GM12878 (cell line): ENCODE measurements around the gene DCDC1. TPM values are rescaled to one million over a fixed set of nuclear protein-coding genes. Genes with fewer than 3 reads are reported as not detected.

Source experiments
- ATAC-seq: fragments of 200-7000 bp; cut with Tn5 transposase; 3 replicates; pipeline ENCODE4 v1.9.1; 2020; ENCODE audit warnings: mild to moderate bottlenecking, moderate library complexity
- BruUV-seq: library from RNA; stranded (reverse); fragments of 400-500 nt; replicated peaks from 2 replicates; lab custom pipeline; 2021; lab: Mats Ljungman, UMichigan
- CTCF ChIA-PET: fragments of 300-600 bp; sonication (Branson Sonifier 250); formaldehyde crosslinking; extraction: SDS; loops from one replicate; lab custom pipeline; 2021; ENCODE audit warnings: inconsistent platforms; lab: Yijun Ruan, JAX
- POLR2A ChIA-PET: fragments of 350-600 bp; formaldehyde crosslinking; extraction: SDS; loops from one replicate; lab custom pipeline; 2021; ENCODE audit warnings: inconsistent platforms; lab: Charles Lee
- RAD21 ChIA-PET: fragments of 300-600 bp; sonication (Branson Sonifier 250); formaldehyde crosslinking; loops from one replicate; lab custom pipeline; 2023; ENCODE audit warnings: antibody characterized with exemption; ENCODE audit not compliant: unreplicated experiment; lab: Charles Lee
- SMC1A ChIA-PET: fragments of 300-600 bp; sonication (Branson Sonifier 250); formaldehyde crosslinking; loops from one replicate; lab custom pipeline; 2023; ENCODE audit not compliant: unreplicated experiment, uncharacterized antibody; lab: Charles Lee
- DNase-seq: peaks from one replicate; pipeline ENCODE4 v3.0.0-alpha.2; 2011; ENCODE audit warnings: low read depth, low spot score
- FAIRE-seq: peaks from 3 replicates; lab custom pipeline; 2011; peaks lifted over from hg19 to GRCh38; lab: Jason Lieb, UNC
- H2AFZ ChIP-seq: 2 replicates; pipeline ENCODE4 v1.6.0; 2011; ENCODE audit warnings: low read depth, low read length, control low read depth; ENCODE audit not compliant: control insufficient read depth
- H3K27ac ChIP-seq: 2 replicates; pipeline ENCODE4 v1.5.1; 2011; ENCODE audit warnings: control low read depth; ENCODE audit not compliant: control insufficient read depth, insufficient read depth
- H3K27me3 ChIP-seq, 2 experiments: replicated peaks in 1 of 2; 2 replicates each; pipeline versions ENCODE4 v1.6.0 to v1.6.1; 2011; ENCODE audit warnings: low read length in 1 of 2; ENCODE audit not compliant: control insufficient read depth in 2 of 2, insufficient read depth in 2 of 2
- H3K36me3 ChIP-seq, 2 experiments: 2 replicates each; pipeline ENCODE4 v1.5.1; 2011; ENCODE audit warnings: low read length in 1 of 2; ENCODE audit not compliant: control insufficient read depth in 2 of 2, insufficient read depth in 2 of 2
- H3K4me1 ChIP-seq: 2 replicates; pipeline ENCODE4 v1.6.1; 2011; ENCODE audit warnings: mild to moderate bottlenecking, low read length, moderate library complexity, mixed read lengths; ENCODE audit not compliant: control insufficient read depth, insufficient read depth
- H3K4me2 ChIP-seq: 2 replicates; pipeline ENCODE4 v1.6.0; 2011; ENCODE audit warnings: control low read depth; ENCODE audit not compliant: control insufficient read depth, insufficient read depth
- H3K4me3 ChIP-seq: fragments of 200-600 bp; sonication (generic); 2 replicates; pipeline ENCODE4 v1.5.1; 2016
- H3K79me2 ChIP-seq: 2 replicates; pipeline ENCODE4 v1.6.0; 2011; ENCODE audit warnings: low read length; ENCODE audit not compliant: control insufficient read depth, insufficient read depth
- H3K9ac ChIP-seq: 2 replicates; pipeline ENCODE4 v1.8.0; 2011; ENCODE audit warnings: low read length, control low read depth, mixed read lengths; ENCODE audit not compliant: control insufficient read depth, insufficient read depth
- H3K9me3 ChIP-seq: replicated peaks from 3 replicates; pipeline ENCODE4 v1.5.1; 2011; ENCODE audit warnings: mild to moderate bottlenecking, low read length; ENCODE audit not compliant: control insufficient read depth, insufficient read depth
- H4K20me1 ChIP-seq: 2 replicates; pipeline ENCODE4 v1.6.0; 2011; ENCODE audit not compliant: control insufficient read depth, insufficient read depth
- WGBS: methylation state at CpG from one replicate; pipeline ENCODE4 v1.1.6; 2016; ENCODE audit warnings: low lambda C conversion rate; ENCODE audit not compliant: insufficient replicate concordance, insufficient coverage; ENCODE audit errors: missing lambda C conversion rate; 5-methylcytosine and 5-hydroxymethylcytosine counted together
- in situ Hi-C: fragments of 300-500 bp; cut with MboI; formaldehyde crosslinking; loops from 9 replicates; pipeline ENCODE4 v1.14.3; 2018; ENCODE audit warnings: mixed read lengths
- intact Hi-C: fragments of 100-400 bp; cut with micrococcal nuclease; formaldehyde crosslinking; loops from one replicate; pipeline ENCODE4 v1.14.2; 2022; ENCODE audit not compliant: unreplicated experiment
- polyA plus RNA-seq, 11 experiments: library from polyadenylated mRNA; depleted of rRNA in 4 of 11; unstranded in 6 of 11; stranded (reverse) in 5 of 11; fragments of >200 nt; fragmentation: Nextera tagmentation in 4 of 11; fragmentation: Illumina TruSeq in 1 of 11; extraction: Ambion mirVana in 4 of 11; extraction: Trizol in 1 of 11; gene quantifications; 1 replicate in 1 of 11; 2 replicates in 10 of 11; pipeline versions ENCODE4 v1.2.1 to v1.2.3, GENCODE V29; 2011 to 2016; ENCODE audit warnings: inconsistent platforms in 2 of 11, missing spikeins in 2 of 11, low read depth in 1 of 11
- total RNA-seq, 4 experiments: library from RNA; depleted of rRNA in 3 of 4; stranded (reverse); fragments of >200 nt in 3 of 4; fragmentation: Illumina TruSeq in 1 of 4; extraction: Trizol in 1 of 4; gene quantifications; 2 replicates each; pipeline versions ENCODE4 v1.2.1 to v1.2.3, GENCODE V29; 2013 to 2021
- TF ChIP-seq, protein P1 (sequence below): fragments of 450-650 bp; IDR thresholded peaks from 2 replicates; pipeline ENCODE4 v1.6.1; 2017; ENCODE audit warnings: borderline replicate concordance

DCDC1 gene
- total and polyA plus RNA-seq, 10 of the 15 experiments (the other 5 are each of a cell fraction or from before 2014, with no cell fraction given), result not detected

DNA sequence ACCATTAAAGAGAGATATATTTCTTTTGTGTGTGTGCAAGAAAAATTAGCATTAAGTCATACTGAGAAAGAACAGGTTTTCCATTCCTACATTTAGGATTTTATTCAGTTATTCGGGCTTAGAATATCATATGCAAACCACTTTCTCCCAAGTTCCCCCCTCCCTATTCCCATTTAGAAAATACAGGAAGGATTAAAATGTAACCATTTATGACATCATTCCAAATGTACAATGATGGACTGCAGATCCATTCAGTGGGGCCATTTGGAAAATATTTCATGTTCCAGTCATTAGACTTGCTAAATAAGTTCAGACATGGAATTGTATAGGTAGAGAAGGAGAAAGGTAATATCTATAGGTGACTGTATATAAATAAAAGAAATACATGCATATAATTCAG lies 554.8 kb downstream of the DCDC1 start:
- BruUV-seq, result no TSS peak

More for the DNA sequence above, 554.8 kb downstream of the DCDC1 start:
- Histone ChIP-seq H3K4me2 (no peak overlapping the region), H3K36me3 (no peaks in the 10 kb centered on the region), H3K9ac (no peak overlapping the region), H2AFZ (no peak overlapping the region)
- POLR2A ChIA-PET, result no interaction called here
- RAD21 ChIA-PET, result no interaction called here
- 0% methylated on average over 1 of the region's 1 CpG for whole genome bisulfite sequencing
- no peak for ATAC-seq
- SMC1A ChIA-PET, result no interaction called here
- CTCF ChIA-PET, result no interaction called here
- no peak for DNase-seq
- TF ChIP-seq, protein P1, sequence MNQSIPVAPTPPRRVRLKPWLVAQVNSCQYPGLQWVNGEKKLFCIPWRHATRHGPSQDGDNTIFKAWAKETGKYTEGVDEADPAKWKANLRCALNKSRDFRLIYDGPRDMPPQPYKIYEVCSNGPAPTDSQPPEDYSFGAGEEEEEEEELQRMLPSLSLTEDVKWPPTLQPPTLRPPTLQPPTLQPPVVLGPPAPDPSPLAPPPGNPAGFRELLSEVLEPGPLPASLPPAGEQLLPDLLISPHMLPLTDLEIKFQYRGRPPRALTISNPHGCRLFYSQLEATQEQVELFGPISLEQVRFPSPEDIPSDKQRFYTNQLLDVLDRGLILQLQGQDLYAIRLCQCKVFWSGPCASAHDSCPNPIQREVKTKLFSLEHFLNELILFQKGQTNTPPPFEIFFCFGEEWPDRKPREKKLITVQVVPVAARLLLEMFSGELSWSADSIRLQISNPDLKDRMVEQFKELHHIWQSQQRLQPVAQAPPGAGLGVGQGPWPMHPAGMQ, result no peak
- TF ChIP-seq, all 136 proteins: peak for 0
- Histone ChIP-seq H3K4me3 (no peak overlapping the region), H3K27ac (no peak overlapping the region), H3K27me3 (no peaks in the 10 kb centered on the region), H3K9me3 (no peaks in the 10 kb centered on the region), H4K20me1 (no peaks in the 10 kb centered on the region), H3K79me2 (no peaks in the 10 kb centered on the region), H3K4me1 (no peaks in the 10 kb centered on the region)
- FAIRE-seq, result no peak
- intact Hi-C loops (no loop called here), in situ Hi-C loops (no loop called here)

Other genes with a start within 250 kb of the DCDC1 start
- gene DNAJC24, start 121 bp upstream of the DCDC1 start, total RNA-seq (2014; rRNA removed), result 12.1 and 14.9 TPM in 2 replicates
- gene DNAJC24, start 121 bp upstream of the DCDC1 start, total RNA-seq (2014; rRNA removed; fragmentation: Illumina TruSeq; extraction: Trizol), result 20.4 and 25.1 TPM in 2 replicates
- gene DNAJC24, start 121 bp upstream of the DCDC1 start, total RNA-seq (2021), result 13.3 and 16.3 TPM in 2 replicates
- gene DNAJC24, start 121 bp upstream of the DCDC1 start, polyA plus RNA-seq (2011; rRNA removed), result 25.4 and 54.4 TPM in 2 replicates
- 18.6 and 19.4 TPM in 2 replicates for gene DNAJC24, start 121 bp upstream of the DCDC1 start, polyA plus RNA-seq (2014; fragmentation: Illumina TruSeq; extraction: Trizol)
- gene DNAJC24, start 121 bp upstream of the DCDC1 start, polyA plus RNA-seq (2014; fragmentation: Nextera tagmentation; extraction: Ambion mirVana), result 10 to 100 TPM; 10.0 to 11.1 TPM
- 11.4 and 12.5 TPM in 2 replicates for gene DNAJC24, start 121 bp upstream of the DCDC1 start, polyA plus RNA-seq (2014; rRNA removed)
- gene DNAJC24, start 121 bp upstream of the DCDC1 start, polyA plus RNA-seq (2016; fragmentation: Nextera tagmentation; extraction: Ambion mirVana), result 10 to 100 TPM; 13.5 to 14.1 TPM
- gene IMMP1L, start 139.9 kb upstream of the DCDC1 start, total RNA-seq (2014; rRNA removed), result 31.3 and 45.4 TPM in 2 replicates
- gene IMMP1L, start 139.9 kb upstream of the DCDC1 start, total RNA-seq (2014; rRNA removed; fragmentation: Illumina TruSeq; extraction: Trizol), result 51.6 and 67.7 TPM in 2 replicates
- 28.9 and 29.4 TPM in 2 replicates for gene IMMP1L, start 139.9 kb upstream of the DCDC1 start, total RNA-seq (2021)
- gene IMMP1L, start 139.9 kb upstream of the DCDC1 start, polyA plus RNA-seq (2011; rRNA removed), result 77.7 and 93.1 TPM in 2 replicates
- 36.2 and 43.3 TPM in 2 replicates for gene IMMP1L, start 139.9 kb upstream of the DCDC1 start, polyA plus RNA-seq (2014; fragmentation: Illumina TruSeq; extraction: Trizol)
- 100 to 1,000 TPM; 124 to 145 TPM for gene IMMP1L, start 139.9 kb upstream of the DCDC1 start, polyA plus RNA-seq (2014; fragmentation: Nextera tagmentation; extraction: Ambion mirVana)
- 55.5 and 104 TPM in 2 replicates for gene IMMP1L, start 139.9 kb upstream of the DCDC1 start, polyA plus RNA-seq (2014; rRNA removed)
- gene IMMP1L, start 139.9 kb upstream of the DCDC1 start, polyA plus RNA-seq (2016; fragmentation: Nextera tagmentation; extraction: Ambion mirVana), result 10 to 100 TPM; 93.8 to 96.2 TPM
- gene ELP4, start 140.0 kb upstream of the DCDC1 start, total RNA-seq (2014; rRNA removed), result 28.5 and 31.6 TPM in 2 replicates
- gene ELP4, start 140.0 kb upstream of the DCDC1 start, total RNA-seq (2014; rRNA removed; fragmentation: Illumina TruSeq; extraction: Trizol), result 25.5 and 28.9 TPM in 2 replicates
- gene ELP4, start 140.0 kb upstream of the DCDC1 start, total RNA-seq (2021), result 16.0 and 17.7 TPM in 2 replicates
- gene ELP4, start 140.0 kb upstream of the DCDC1 start, polyA plus RNA-seq (2011; rRNA removed), result 32.7 and 45.3 TPM in 2 replicates
- 23.8 and 35.9 TPM in 2 replicates for gene ELP4, start 140.0 kb upstream of the DCDC1 start, polyA plus RNA-seq (2014; fragmentation: Illumina TruSeq; extraction: Trizol)
- gene ELP4, start 140.0 kb upstream of the DCDC1 start, polyA plus RNA-seq (2014; fragmentation: Nextera tagmentation; extraction: Ambion mirVana), result 10 to 100 TPM; 19.5 to 36.1 TPM
- 16.8 and 18.2 TPM in 2 replicates for gene ELP4, start 140.0 kb upstream of the DCDC1 start, polyA plus RNA-seq (2014; rRNA removed)
- gene ELP4, start 140.0 kb upstream of the DCDC1 start, polyA plus RNA-seq (2016; fragmentation: Nextera tagmentation; extraction: Ambion mirVana), result 10 to 100 TPM; 32.6 to 34.4 TPM